Left renal pelvis (tissue), 4 donors: ENCODE data around the gene EHBP1. TPM values are rescaled to one million over a fixed set of nuclear protein-coding genes. Genes with fewer than 3 reads are reported as not detected.
"Not testable (repeated sequence)": the region's sequence is repeated elsewhere in the genome, so short reads cannot be mapped to it uniquely, and the experiment has no call there.

Source experiments
- DNase-seq, 4 donors: peaks; one replicate each; pipeline ENCODE4 v3.0.0-alpha.2; 2013; ENCODE audit warnings: low read depth in 4 of 4, low spot score in 3 of 4
- polyA plus RNA-seq, 4 donors: library from polyadenylated mRNA; unstranded; fragments of 120-200 nt; gene quantifications; one replicate each; pipeline ENCODE4 v1.2.1, GENCODE V29; 2013; ENCODE audit not compliant: insufficient read length in 4 of 4

Gene EHBP1
- polyA plus RNA-seq, 4 donors: 45.0 to 95.9 (median 55.6) TPM

DNA sequence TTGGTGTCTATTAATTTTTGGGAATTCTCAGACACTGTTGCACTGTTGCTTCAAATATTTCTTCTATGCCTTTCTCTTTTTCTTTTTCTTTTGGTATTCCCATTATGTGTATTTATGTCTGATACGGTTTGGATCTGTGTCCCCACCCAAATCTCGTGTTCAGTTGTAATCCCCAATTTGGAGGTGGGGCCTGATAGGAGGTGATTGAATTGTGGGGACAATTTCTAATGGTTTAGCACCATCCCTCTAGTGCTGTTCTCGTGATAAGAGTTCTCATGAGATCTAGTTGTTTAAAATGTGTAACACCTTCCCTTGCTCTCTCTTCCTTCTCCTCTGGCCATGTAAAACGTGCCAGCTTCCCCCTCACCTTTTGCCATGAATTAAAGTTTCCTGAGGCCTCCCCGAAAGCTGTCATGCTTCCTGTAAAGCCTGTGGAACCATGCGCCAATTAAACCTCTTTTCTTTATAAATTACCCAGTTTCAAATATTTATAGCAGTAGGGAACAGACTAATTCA lies 26.8 kb downstream of the EHBP1 start:
- DNase-seq: no peak

DNA sequence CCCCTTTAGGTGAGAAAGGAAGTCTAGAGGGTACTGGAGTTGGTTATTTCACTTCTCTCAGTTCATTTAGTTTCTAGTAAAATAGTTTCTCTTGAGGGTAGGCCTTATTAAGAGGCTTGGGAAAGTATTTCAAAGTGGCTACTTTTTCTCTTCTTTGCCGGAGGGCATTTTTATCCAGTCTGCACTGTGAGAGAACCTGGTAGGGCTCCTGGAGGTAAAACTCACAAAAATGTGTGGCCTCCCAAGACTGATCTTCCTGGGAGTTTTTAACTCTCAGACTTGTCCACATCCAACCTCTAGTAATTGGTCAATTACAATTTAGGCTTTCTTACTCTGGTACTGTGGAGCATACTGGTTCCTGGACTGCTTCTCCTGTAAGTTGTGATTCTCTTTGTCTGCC lies 28.0 kb downstream of the EHBP1 start:
- no peak for DNase-seq

DNA sequence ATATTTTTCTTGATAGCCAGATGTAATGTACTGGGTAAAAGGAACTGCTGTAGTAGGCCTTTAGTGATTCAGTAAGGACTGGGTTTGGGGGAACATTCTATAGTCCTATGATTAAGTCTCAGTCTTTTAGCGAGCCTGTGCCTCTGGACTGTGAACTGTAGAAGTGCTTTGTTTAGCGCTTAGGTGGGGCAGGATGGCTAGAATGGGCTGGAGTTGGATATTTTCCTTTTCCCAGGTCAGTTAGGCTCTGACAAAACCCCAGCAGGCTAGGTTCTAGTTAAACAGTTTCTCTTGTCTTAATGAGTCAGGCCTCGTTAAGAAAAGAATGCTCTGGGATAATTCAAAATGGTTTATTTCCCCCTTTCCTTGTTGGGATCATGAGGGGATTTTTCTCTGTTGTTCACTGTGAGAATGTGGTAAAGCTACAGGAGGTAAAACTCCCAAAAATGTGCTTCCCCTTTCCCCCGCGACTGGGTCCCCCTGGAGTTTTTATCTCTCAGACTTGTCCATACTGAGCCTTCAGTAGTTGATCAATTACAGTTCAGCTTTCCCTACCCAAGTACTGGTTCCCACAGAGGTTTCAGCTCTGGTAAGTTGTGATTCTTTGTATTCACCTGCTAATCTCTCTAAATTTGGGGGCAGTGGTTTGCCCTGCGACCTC lies 31.5 kb downstream of the EHBP1 start:
- no peak for DNase-seq

DNA sequence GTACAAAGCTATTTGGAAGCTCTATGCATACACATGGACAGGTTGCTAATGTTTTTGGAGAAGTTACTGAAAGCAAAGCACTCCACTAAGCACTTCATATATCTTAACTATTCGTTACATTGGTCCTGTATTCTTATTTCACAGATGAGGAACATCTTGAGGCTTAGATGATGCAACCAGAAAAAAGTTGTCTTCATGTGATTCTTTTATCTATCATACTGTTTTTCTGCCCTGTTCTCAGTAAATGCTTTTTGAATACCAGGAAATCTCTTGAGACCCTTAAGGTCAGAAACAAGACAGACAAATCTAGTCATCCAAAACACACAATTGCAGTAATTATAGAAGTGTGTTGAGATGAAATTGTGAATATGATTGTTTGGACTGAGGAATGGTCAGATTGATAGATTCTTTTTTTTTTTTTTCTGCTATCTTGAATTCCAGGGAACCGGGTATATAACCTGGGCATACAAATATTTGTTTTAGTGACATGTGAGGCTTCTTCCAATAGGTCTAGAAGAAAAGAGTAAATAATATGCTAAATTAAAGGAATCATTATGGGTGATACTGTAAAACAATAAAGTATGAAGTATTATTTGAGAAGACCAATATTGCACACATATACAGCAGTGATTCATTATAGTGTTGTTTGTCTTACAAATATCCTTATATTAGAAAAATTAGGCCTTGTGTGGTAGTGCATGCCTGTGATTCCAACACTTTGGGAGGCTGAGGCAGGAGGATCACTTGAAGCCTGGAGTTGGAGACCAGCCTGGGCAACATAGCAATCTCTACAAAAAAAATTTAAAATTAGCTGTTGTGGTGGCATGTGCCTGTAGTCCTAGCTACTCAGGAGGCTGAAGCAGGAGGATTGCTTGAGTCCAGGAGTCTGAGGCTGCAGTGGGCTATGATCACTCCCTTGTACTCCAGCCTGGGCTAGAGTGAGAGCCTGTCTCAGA lies 33.7 kb downstream of the EHBP1 start:
- DNase-seq: no peak

DNA sequence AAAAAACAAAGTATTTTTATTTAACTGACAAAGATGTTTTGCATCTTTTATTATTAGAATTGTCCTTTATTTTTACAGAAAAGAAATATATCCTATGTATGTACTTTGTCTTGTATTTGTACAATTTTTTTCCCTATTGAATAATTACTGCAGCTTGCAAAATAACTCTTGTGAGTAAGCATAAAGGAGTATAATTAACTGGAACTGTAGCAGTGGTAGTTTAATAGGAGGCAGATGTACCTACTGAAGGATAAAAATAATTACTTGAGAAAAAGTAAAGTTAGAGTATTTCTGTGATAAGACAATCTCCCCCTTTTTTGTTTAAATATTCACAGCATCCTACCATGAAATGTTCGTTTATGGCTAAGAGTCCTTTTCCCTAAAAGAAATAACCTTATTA lies 34.7 kb downstream of the EHBP1 start:
- DNase-seq: no peak

DNA sequence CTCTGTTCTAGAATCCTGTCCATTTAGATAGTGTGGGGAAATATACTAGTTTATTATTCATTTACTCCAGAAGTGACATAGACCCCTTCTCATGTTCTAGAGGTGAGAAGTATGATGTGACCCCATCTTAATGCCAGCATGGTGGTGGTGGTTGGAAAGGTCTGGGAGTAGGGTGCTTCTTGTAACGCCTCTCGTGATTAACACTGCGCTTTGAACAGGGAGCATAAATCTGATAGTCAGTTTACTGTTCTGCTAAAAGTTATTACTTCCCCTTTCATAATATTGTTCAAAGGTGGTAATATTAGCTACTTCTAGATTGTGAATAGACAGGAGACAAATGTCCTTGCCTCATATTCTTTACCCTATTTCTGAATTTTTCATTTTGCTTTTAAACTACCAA lies 35.6 kb downstream of the EHBP1 start:
- DNase-seq: no peak

DNA sequence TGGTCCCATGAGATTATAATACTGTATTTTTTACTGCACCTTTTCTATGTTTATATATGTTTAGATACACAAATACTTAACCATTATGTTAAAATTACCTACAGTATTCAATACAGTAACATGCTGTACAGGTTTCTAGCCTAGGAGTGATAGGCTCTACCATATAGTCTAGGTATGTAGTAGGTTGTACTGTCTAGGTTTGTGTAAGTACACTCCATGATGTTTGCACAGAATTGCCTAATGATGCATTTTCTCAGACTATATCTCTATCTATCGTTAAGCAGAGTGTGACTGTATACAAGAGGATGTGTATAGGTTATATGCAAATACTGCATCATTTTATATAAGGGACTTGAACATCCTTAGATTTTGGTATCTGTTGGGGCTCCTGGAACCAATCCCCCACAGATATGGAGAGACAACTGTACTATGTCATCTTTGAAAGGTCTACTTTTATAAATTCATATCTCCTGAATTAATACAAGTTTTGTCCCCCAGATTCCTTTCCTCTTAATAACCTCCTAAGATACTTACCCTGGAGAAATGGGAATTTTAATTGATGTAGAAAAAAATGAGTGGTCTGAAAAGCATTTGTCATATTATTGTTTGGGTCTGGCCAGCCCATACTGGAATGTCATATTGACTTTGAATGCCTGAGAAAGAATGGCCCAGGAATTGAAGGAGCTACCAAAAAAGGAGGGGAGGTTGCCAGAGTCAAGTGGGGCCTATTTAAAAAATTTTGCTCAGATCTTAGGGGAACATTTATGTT lies 36.6 kb downstream of the EHBP1 start:
- no peak for DNase-seq

DNA sequence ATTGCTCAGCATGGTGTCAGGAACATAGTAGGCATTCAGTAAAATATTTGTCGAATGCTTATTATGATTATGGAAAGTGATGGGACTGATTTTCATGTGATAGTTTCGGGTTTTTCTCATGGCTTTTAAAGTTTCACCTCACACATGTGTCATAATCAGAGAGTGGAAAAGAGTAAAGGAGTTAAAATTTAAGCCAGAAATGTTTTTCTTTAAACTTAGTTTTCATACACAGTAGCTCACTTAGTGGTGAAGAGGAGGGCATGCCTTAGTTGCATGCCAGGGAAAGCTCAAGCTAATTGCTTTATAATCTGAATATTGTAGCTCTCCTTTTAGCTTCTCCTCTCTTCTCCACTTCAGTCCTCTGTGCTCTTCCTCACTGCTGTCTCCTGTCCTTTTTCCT lies 38.0 kb downstream of the EHBP1 start:
- DNase-seq: no peak

DNA sequence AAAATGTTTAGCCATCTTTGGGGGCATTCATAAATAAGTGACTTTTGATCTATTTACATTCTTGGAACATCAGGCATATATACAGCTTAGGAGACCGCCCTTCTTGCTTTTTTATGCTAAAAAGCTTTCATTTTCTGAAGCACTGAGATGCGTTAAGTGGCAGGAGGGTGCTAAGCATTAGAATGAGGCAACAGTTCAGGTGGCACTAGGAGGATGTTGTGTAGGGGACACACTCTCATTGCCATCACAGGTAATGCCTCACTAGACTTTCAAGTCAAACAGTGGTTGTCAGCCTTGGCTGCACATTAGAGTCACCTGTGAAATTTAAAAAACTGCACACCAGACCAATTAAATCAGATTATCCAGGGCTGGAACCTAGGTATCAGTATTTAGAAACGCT lies 39.1 kb downstream of the EHBP1 start:
- DNase-seq: no peak

DNA sequence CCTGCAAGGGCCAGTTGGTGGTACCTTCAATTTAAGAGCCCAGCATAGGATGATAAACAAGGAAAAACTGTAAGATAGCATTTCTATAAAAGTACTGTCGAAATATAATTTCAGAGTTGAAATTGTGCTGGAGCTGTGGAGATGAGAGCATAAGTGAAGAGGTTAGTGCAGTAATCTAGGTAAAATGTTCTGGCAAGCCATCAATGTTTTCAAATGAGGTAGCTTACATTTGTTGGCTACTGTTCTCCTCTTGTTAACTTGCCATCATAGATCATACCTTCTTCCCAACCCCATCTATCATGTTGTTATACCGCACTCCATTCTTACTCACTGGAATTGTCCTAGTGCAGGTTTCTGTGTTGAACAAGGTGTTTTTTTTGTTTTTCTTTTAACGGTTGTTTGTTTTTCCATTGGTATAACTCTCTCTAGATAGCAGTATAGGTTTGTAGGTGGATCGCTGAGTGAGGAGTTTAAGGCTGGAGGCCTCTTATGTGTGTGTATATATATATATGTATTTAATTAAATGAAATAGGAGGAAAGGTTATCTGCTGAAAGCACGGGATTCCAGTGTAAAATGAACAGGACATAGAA lies 40.5 kb downstream of the EHBP1 start:
- DNase-seq: no peak

DNA sequence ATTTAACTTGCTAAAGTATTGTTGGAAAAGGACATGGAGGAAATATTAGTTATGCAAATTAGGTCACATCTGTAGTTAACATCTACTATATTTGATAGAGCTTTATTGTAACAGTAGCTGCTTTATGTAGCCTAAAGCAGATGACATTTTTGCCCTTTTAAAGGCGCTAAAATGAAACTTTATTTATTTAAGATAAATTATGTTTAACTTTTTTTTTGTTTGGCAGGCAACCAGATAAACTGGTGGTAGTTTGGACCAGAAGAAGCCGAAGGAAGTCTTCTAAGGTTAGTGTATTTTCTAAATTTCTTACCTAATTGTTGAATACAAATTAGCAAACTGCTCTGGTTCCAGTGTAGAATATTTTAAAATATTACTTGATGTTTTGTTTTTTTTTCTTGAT lies 41.7 kb downstream of the EHBP1 start:
- DNase-seq: no peak

DNA sequence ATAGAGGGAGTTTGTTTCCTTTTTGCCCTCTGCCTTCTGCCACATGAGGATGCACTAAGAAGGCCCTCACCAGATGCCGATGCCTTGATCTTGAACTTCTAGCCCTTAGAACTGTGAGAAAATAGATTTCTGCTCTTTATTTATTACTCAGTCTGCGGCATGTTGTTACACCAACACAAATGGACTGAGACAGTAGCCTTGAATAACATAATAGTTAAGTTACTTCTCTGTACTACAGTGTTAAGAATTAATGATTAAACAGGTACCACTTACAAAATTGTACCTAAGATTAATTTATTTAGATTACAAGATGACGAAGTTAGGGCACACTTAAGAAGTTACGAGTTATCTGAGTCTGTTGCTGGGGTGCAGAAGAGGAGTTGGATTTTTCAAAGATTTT lies 42.4 kb downstream of the EHBP1 start:
- DNase-seq: no peak

DNA sequence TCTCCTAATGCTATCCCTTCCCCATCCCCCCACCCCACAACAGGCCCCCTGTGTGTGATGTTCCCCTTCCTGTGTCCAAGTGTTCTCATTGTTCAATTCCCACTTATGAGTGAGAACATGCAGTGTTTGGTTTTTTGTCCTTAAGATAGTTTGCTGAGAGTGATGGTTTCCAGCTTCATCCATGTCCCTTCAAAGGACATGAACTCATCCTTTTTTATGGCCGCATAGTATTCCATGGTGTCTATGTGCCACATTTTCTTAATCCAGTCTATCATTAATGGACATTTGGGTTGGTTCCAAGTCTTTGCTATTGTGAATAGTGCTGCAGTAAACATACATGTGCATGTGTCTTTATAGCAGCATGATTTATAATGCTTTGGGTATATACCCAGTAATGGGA lies 43.6 kb downstream of the EHBP1 start:
- not testable (repeated sequence) for DNase-seq

DNA sequence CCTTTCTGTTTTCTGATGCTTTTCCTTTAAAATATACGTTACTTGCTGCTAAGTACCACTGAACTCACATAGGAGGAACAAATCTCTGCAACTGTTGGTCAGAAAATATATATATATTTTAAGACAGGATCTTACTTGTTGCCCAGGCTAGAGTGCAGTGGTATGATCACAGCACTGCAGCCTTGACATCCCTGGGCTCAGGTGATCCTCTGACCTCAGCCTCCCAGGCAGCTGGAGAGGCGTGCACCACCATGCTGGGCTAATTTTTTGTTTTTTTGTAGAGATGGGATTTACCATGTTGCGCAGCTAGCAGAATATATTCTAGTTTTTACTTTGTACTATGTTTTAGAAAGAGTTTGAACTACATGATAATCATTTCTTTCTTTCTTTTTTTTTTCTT lies 51.5 kb downstream of the EHBP1 start:
- no peak for DNase-seq

DNA sequence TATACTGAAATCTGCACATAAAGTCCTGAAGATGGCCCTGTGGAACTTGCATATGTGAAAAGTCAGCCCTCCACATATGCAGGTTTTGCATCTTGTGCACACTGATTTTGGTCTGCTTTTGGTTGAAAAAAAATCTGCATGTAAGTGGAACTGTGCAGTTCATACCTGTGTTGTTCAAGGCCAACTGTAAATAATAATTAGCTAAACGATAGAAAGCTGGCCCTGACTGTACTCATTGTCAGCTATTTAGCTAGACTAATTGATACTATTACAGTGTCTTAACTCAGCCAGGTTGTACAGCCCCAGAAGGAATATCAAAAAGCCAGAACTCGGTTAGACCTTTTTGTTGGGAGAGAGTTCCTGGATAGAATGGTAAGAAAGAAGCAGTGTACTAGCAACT lies 54.5 kb downstream of the EHBP1 start:
- no peak for DNase-seq

DNA sequence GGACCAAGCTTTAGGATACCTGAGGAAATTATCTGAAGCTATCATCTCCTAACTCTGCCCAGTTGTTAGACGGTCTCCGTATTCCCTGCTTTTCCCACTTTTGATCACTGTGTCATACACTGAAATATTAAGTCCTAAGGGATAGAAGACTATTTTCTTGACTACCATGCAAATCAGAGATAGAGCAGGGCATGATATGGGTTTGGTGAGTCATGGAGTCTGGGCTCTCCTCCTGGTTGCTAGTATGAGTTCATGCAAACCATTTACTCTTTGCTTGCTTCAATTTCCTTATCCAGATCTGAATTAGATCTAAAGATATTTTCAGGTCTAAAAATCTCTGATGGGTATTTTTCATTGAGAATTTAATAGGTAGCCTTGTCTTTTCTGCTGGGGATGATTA lies 55.0 kb downstream of the EHBP1 start:
- no peak for DNase-seq

DNA sequence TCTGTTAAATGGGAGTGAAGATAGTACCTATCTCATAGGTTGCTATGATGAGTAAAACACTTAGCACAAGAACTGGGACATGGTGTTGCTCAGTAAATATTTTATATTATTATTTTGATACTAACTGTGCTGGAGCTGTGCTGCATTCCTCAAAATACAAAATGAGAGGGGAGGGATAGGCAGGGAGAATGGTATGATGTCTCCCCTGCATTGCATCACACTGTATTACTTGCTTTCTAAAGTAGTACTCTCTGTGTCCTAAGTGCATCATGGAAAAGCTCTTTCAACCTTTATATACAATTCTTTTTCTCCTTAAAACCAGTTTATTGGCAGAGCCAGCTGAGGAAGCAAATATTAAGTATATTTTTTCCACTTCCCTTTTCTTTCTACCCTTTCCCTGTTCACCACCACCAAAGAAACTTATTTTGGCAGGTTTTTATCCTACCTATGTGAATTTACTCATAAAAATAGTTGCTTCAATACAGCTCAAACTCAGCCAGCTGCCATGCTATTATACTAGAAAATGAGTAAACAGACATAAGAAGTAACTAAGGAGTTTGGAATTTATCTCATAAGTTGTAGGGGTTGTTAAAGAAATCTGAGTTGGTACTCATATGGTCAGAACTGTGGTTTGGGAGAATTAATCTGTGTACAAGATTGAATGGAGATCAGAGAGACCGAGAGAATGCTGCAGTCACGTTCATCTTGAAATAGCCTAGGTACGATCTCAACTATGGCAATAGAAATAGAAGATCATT lies 60.3 kb downstream of the EHBP1 start:
- DNase-seq: no peak

DNA sequence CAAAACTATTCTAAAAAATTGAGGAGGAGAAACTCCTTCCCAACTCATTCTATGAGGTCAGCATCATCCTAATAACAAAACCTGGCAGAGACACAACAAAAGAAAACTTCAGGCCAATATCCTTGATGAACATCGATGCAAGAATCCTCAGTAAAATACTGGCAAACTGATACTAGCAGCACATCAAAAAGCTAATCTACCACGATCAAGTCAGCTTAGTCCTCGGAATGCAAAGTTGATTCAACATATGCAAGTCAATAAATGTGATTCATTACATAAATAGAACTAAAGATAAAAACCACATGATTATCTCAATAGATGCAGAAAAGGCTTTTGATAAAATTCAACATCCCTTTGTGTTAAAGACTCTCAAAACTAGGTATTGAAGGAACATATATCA lies 63.1 kb downstream of the EHBP1 start:
- no peak for DNase-seq

DNA sequence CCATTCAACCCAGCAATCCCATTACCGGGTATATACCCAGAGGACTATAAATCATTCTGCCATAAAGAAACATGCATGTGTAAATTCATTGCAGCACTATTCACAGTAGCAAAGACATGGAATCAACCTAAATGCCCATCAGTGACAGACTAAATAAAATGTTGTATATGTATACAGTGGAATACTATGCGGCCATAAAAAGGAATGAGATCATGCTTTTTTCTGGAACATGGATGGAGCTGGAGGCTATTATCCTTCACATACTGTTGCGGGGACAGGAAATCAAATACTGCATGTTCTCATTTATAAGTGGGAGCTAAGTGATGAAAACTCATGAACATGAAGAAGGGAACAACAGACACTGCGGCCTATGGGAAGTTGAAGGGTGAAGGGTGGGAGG lies 65.1 kb downstream of the EHBP1 start:
- DNase-seq: no peak
